HUES48 (cell line): Measurements from ENCODE around the gene RNASEH2C.
"Not testable (repeated sequence)": the region's sequence is repeated elsewhere in the genome, so short reads cannot be mapped to it uniquely, and the experiment has no call there.

ENCODE experiments used
- H3K27ac ChIP-seq: one replicate; pipeline ENCODE4 v1.7.0; 2013; ENCODE audit warnings: low read depth, low read length, inconsistent platforms
- H3K27me3 ChIP-seq: 2 replicates; pipeline ENCODE4 v1.6.1; 2013; ENCODE audit warnings: mild to moderate bottlenecking, low read length; ENCODE audit not compliant: control insufficient read depth, insufficient read depth
- H3K36me3 ChIP-seq: 2 replicates; pipeline ENCODE4 v1.6.1; 2013; ENCODE audit warnings: low read length; ENCODE audit not compliant: control insufficient read depth, insufficient read depth
- H3K4me1 ChIP-seq: 2 replicates; pipeline ENCODE4 v1.6.1; 2013; ENCODE audit warnings: mild to moderate bottlenecking, low read length; ENCODE audit not compliant: control insufficient read depth, insufficient read depth
- H3K4me3 ChIP-seq: 2 replicates; pipeline ENCODE4 v1.5.1; 2013; ENCODE audit warnings: mild to moderate bottlenecking, low read depth, low read length
- H3K9ac ChIP-seq: 2 replicates; pipeline ENCODE4 v1.6.1; 2013; ENCODE audit warnings: mild to moderate bottlenecking, low read depth, low read length, moderate library complexity
- H3K9me3 ChIP-seq: 2 replicates; pipeline ENCODE4 v1.6.1; 2013; ENCODE audit warnings: low read length; ENCODE audit not compliant: control insufficient read depth, insufficient read depth

The RNASEH2C gene

GRCh38 chr11:65706303-65706763 is 14.3 kb downstream of the RNASEH2C start:
- not testable (repeated sequence) for H3K4me3 ChIP-seq, H3K27ac ChIP-seq, H3K9me3 ChIP-seq, H3K9ac ChIP-seq, H3K4me1 ChIP-seq, H3K27me3 ChIP-seq, H3K36me3 ChIP-seq

DNA sequence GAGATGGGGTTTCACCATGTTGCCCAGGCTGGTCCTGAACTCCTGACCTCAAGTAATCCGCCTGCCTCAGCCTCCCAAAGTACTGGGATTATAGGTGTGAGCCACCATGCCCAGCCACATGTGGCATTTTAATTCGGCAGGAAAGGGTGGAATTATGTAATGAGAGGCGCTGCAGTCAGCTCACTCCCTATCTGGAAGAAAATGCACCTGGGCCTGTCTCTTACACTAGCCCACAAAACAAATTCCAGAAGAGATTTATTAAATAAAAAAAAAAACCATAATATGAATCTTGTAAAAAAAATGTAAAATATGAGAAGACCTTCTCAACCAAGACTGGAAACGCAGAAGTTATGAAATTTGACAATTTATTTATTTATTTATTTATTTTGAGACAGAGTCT is 16.8 kb downstream of the RNASEH2C start:
- H3K9ac ChIP-seq, result no peak overlapping the region
- H3K9me3 ChIP-seq, result no peaks in the 10 kb centered on the region; the same call in 1 of the 2 replicates
- H3K4me3 ChIP-seq, result no peak overlapping the region
- H3K36me3 ChIP-seq, result no peaks in the 10 kb centered on the region
- H3K4me1 ChIP-seq, result no peaks in the 10 kb centered on the region
- H3K27ac ChIP-seq, result no peak overlapping the region
- H3K27me3 ChIP-seq, result no peaks in the 10 kb centered on the region; the same call in 1 of the 2 replicates

- H3K9me3 ChIP-seq, result no peaks in the 10 kb centered on the region; the same call in 1 of the 2 replicates
- no peak overlapping the region for H3K27ac ChIP-seq
Measured at GRCh38 chr11:65701686-65702085, 18.9 kb downstream of the RNASEH2C start.

GRCh38 chr11:65700399-65700798 is 20.2 kb downstream of the RNASEH2C start:
- H3K9me3 ChIP-seq, result no peaks in the 10 kb centered on the region; the same call in 1 of the 2 replicates
- no peak overlapping the region for H3K9ac ChIP-seq
- no peaks in the 10 kb centered on the region; the same call in 1 of the 2 replicates for H3K27me3 ChIP-seq
- no peak overlapping the region for H3K4me3 ChIP-seq
- no peaks in the 10 kb centered on the region for H3K4me1 ChIP-seq
- no peaks in the 10 kb centered on the region for H3K36me3 ChIP-seq
- H3K27ac ChIP-seq, result no peak overlapping the region

More at GRCh38 chr11:65701686-65702085, 18.9 kb downstream of the RNASEH2C start:
- no peaks in the 10 kb centered on the region; the same call in 1 of the 2 replicates for H3K27me3 ChIP-seq
- no peak overlapping the region for H3K4me3 ChIP-seq
- no peaks in the 10 kb centered on the region for H3K4me1 ChIP-seq
- no peak overlapping the region for H3K9ac ChIP-seq
- no peaks in the 10 kb centered on the region for H3K36me3 ChIP-seq

GRCh38 chr11:65699306-65699705 is 21.3 kb downstream of the RNASEH2C start:
- Histone ChIP-seq H3K9me3 (no peaks in the 10 kb centered on the region; the same call in 1 of the 2 replicates), H3K4me1 (no peaks in the 10 kb centered on the region), H3K4me3 (no peak overlapping the region), H3K36me3 (no peaks in the 10 kb centered on the region), H3K27ac (no peak overlapping the region), H3K9ac (no peak overlapping the region), H3K27me3 (no peaks in the 10 kb centered on the region; the same call in 1 of the 2 replicates)

- Histone ChIP-seq H3K4me3 (no peak overlapping the region), H3K27ac (no peak overlapping the region), H3K9ac (no peak overlapping the region), H3K9me3 (no peaks in the 10 kb centered on the region; the same call in 1 of the 2 replicates), H3K27me3 (no peaks in the 10 kb centered on the region; the same call in 1 of the 2 replicates), H3K36me3 (no peaks in the 10 kb centered on the region), H3K4me1 (no peaks in the 10 kb centered on the region)
Measured at GRCh38 chr11:65698205-65698604, 22.4 kb downstream of the RNASEH2C start.

DNA sequence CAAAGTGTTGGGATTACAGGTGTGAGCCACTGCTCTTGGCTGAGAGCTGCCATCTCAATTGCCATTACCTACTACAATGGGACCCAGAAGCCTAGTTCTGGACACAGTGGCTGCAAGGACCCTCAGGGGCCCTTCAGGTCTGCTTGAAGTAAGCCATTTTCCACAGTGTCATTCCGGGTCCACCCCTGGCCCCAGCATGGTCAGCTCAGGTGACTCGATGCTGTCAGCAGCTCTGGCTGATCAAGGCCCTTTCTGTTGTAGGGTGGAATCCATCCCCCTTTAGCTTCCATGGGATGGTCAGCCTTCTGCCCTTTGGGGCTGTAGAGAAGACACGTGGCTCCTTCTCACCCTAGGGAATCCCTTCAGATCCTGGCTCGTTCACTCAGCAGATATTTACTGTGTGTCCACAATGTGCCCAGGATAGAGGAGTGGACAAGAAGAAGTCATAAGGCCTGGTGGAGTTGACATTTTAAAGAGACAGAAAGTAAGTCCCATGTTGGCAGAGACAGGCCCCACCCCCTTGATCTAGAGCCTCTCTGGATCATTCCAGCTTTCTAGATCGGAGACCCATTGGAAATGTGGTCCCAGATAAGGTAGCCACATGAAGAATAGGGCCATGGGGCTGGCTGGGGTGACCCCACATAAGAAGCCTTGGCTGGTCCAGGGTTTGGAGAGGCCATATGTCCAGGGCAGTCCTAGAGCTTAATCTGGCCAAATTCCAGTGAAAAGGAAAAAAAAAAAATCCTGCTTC is 23.6 kb downstream of the RNASEH2C start:
- H3K4me3 ChIP-seq, result no peak overlapping the region

DNA sequence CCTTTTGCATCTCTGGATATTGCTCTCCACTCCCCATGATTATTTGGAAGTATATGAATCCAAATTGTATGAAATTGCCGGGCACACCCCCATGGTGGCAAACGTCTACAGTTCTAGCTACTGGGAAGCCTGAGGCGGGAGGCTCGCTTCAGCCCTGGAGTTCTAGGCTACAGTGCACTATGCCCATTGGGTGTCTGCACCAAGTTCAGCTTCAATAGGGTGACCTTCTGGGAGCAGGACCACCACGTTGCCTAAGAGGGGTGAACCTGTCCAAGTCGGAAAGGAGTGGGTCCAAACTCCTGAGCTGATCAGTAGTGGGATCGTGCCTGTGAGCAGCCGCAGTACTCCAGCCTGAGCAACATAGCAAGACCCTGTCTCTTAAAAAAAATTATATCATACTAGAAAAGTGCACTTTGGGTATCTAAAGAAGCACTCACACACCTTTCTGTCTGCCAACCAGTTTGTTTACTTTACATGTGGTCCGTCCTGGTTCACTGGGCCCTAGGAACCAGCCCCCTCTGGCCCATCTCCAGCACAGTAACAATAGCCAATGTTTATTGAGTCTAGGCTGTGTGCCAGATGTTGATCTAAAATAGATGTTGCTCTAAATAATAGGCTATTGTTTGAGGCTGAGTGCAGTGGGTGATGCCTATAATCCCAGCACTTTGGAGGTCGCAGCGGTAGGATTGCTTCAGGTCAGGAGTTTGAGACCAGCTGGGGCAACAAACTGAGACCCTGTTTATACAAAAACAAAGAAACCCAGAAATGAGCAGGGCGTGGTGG is 24.9 kb downstream of the RNASEH2C start:
- H3K36me3 ChIP-seq, result no peaks in the 10 kb centered on the region
- H3K27ac ChIP-seq, result no peak overlapping the region
- no peak overlapping the region for H3K9ac ChIP-seq
- H3K4me3 ChIP-seq, result no peak overlapping the region
- H3K27me3 ChIP-seq, result no peaks in the 10 kb centered on the region; the same call in 1 of the 2 replicates
- no peaks in the 10 kb centered on the region; the same call in 1 of the 2 replicates for H3K4me1 ChIP-seq
- no peaks in the 10 kb centered on the region; the same call in 1 of the 2 replicates for H3K9me3 ChIP-seq

More for the DNA sequence above, 23.6 kb downstream of the RNASEH2C start:
- Histone ChIP-seq H3K27ac (no peak overlapping the region), H3K4me1 (no peaks in the 10 kb centered on the region; the same call in 1 of the 2 replicates), H3K27me3 (no peaks in the 10 kb centered on the region; the same call in 1 of the 2 replicates), H3K9ac (no peak overlapping the region), H3K9me3 (no peaks in the 10 kb centered on the region; the same call in 1 of the 2 replicates), H3K36me3 (no peaks in the 10 kb centered on the region)

DNA sequence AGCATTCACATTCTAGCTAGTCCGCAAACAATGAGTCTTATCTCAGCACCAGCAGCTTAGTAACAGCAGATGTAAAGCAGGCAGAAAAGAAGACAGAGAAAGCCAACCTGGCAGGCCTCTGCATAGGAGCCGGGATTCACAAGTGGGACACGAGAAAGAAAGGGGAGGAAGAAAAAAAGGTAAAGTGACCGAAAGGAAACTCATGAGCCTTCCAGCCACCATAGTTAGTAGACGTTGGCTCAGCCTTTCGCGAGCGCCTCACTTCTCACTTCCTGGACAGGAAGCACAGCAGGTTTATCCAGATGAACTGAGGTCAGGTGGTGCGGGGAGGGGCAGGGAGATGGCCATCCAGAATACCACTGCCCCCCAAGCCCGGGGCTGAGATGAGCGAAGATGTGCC is 28.2 kb downstream of the RNASEH2C start:
- no peak overlapping the region for H3K9ac ChIP-seq
- no peak overlapping the region for H3K27ac ChIP-seq
- H3K4me1 ChIP-seq, result no peaks in the 10 kb centered on the region; the same call in 1 of the 2 replicates
- no peaks in the 10 kb centered on the region for H3K27me3 ChIP-seq
- no peaks in the 10 kb centered on the region for H3K9me3 ChIP-seq
- no peaks in the 10 kb centered on the region for H3K36me3 ChIP-seq
- no peak overlapping the region for H3K4me3 ChIP-seq

GRCh38 chr11:65691847-65692246 is 28.8 kb downstream of the RNASEH2C start:
- not testable (repeated sequence) for H3K4me1 ChIP-seq, H3K27ac ChIP-seq, H3K9ac ChIP-seq

More at GRCh38 chr11:65691847-65692246, 28.8 kb downstream of the RNASEH2C start:
- H3K9me3 ChIP-seq, H3K36me3 ChIP-seq, H3K27me3 ChIP-seq, H3K4me3 ChIP-seq: not testable (repeated sequence)
